ENCODE data around the gene DNASE1L2. TPM values are rescaled to one million over a fixed set of nuclear protein-coding genes. Genes with fewer than 3 reads are reported as not detected.

DNASE1L2 gene
- total and polyA plus RNA-seq, 2 of the 8 experiments (the other 6 are each of a cell fraction or from before 2014, with no cell fraction given), result 0.35 to 0.97 TPM

DNA sequence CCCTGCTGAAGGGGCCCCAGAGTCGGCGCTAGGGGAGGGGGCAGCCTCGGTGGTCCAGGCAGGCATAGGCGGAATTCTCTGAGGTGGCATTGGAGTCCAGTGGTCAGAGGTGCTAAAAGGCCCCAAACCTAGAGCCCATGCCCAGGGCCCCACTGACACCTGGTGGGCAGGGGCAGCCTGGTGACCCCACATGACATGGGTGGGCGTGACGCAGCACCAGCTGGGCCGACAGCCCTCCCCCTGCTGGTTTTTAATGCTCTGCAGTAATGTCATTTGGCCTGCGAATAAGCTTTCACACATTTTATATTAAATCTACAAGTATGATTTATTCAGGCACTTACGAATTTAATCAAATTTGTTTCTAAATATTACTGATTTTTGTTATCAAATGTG is 33.8 kb downstream of the DNASE1L2 start:
- Histone ChIP-seq H3K79me2 (ENCODE audit: control insufficient read depth in 1 of 2, insufficient read depth in 2 of 2, low read length in 2 of 2) (peaks cover 22 to 35% of the 10 kb centered on the region in 2 experiments), H2AFZ (ENCODE audit: low read length) (no peak overlapping the region), H2BK5ac (ENCODE audit: low read depth, low read length) (no peak overlapping the region), H2BK15ac (ENCODE audit: low read length) (no peak overlapping the region), H3K4me2 (ENCODE audit: insufficient read depth in 1 of 2, low read depth in 2 of 2, low read length in 2 of 2) (no peak overlapping the region; a peak in 1 of 4 replicates), H3K4me3 (ENCODE audit: extremely low read depth in 1 of 4, insufficient read depth in 2 of 4, low read depth in 3 of 4, low read length in 4 of 4) (no peak overlapping the region), H3K14ac (ENCODE audit: insufficient read length) (no peak overlapping the region), H3K18ac (ENCODE audit: extremely low read depth, low read length) (no peak overlapping the region), H3K23me2 (ENCODE audit: low read depth, low read length) (peaks cover 6% of the 10 kb centered on the region; the same call in 1 of the 2 replicates), H3K56ac (replicated peaks; ENCODE audit: insufficient read length, low read depth, low read length) (no peak overlapping the region), H3K27me3 (replicated peaks in 1 of 4; ENCODE audit: control insufficient read depth in 3 of 4, extremely low read depth in 1 of 4, insufficient read depth in 3 of 4, low read length in 3 of 4) (no peaks in the 10 kb centered on the region), H3K4me1 (replicated peaks in 1 of 4; ENCODE audit: control insufficient read depth in 3 of 4, insufficient read depth in 4 of 4, low read length in 3 of 4) (peaks cover 0 to 8% (median 3%) of the 10 kb centered on the region in 4 experiments; a peak in 3 of 7 replicates), H4K8ac (ENCODE audit: extremely low read depth, insufficient read depth, low read length) (no peak overlapping the region), H3K36me3 (ENCODE audit: control insufficient read depth in 2 of 4, insufficient read depth in 4 of 4, low read length in 3 of 4) (peaks cover 0 to 5% (median 1%) of the 10 kb centered on the region in 4 experiments; a peak in 1 of 8 replicates), H2BK12ac (ENCODE audit: low read depth, low read length) (no peak overlapping the region), H3K9me3 (ENCODE audit: insufficient read depth in 2 of 2, low read depth in 1 of 2, low read length in 1 of 2) (no peaks in the 10 kb centered on the region), H2BK120ac (replicated peaks; ENCODE audit: low read depth, low read length) (no peak overlapping the region), H3K4ac (replicated peaks; ENCODE audit: insufficient read length, low read depth, low read length) (no peak overlapping the region), H3K27ac (ENCODE audit: low read depth, low read length) (no peak overlapping the region), H4K91ac (replicated peaks; ENCODE audit: insufficient read length, low read length) (no peak overlapping the region), H3K23ac (ENCODE audit: insufficient read length) (no peak overlapping the region), H3K9ac (replicated peaks in 1 of 4; ENCODE audit: extremely low read depth in 1 of 4, low read depth in 3 of 4, low read length in 3 of 4) (no peak overlapping the region), H4K20me1 (replicated peaks in 1 of 2; ENCODE audit: control insufficient read depth in 1 of 2, insufficient read depth in 2 of 2, low read length in 2 of 2) (peaks cover 11 to 20% of the 10 kb centered on the region in 2 experiments), H2AK5ac (ENCODE audit: low read depth, low read length) (no peak overlapping the region), H3K79me1 (ENCODE audit: low read depth, low read length) (peaks cover 9% of the 10 kb centered on the region), H4K5ac (ENCODE audit: insufficient read length, low read depth, low read length) (no peak overlapping the region), H2BK20ac (ENCODE audit: low read length) (no peak overlapping the region)
- CTCF ChIA-PET (ENCODE audit: partially characterized antibody), result interaction anchor here (0.8 to 2.1 kb wide), 9 partner anchors 9 to 221 kb away, joined by 3 to 8 read pairs (median 4); partner anchors contain the start of gene ECI1
- TF ChIP-seq TBP (IDR thresholded peaks at IDR 0.05; ENCODE audit: low read depth, low read length) (no peak), CEBPB (IDR thresholded peaks at IDR 0.05; ENCODE audit: low read depth, low read length) (no peak)
- no peak for DNase-seq (ENCODE audit: low read depth in 1 of 2, low spot score in 2 of 2)
- POLR2A ChIA-PET (ENCODE audit: partially characterized antibody), result interaction anchor here (1.0 to 13.7 kb wide), 9 partner anchors 10 to 205 kb away, joined by 3 to 228 read pairs (median 5); partner anchors contain the start of genes DNASE1L2, ECI1, TBC1D24 and TEDC2
- no peak for FAIRE-seq
- 93% methylated on average over 9 of the region's 9 CpGs; no CpG with 5 or more reads in 1 of the 2 experiments for WGBS, 2 experiments (ENCODE audit: extremely low coverage in 1 of 2, insufficient coverage in 1 of 2, insufficient read length in 1 of 2, insufficient replicate concordance in 2 of 2, low coverage in 1 of 2, low lambda C conversion rate in 2 of 2, missing lambda C conversion rate in 1 of 2)

Measured in H1 (cell line).